ENCODE data around the gene BTBD2.

GRCh38 chr19:1942078-1942933, 73.2 kb downstream of the BTBD2 start:
- TF ChIP-seq POLR2A (IDR thresholded peaks at IDR 0.05) (no peak), POLR2AphosphoS5 (IDR thresholded peaks at IDR 0.05) (peak; percentile 47 to 61 (median 61))
- TF ChIP-seq, protein P1, sequence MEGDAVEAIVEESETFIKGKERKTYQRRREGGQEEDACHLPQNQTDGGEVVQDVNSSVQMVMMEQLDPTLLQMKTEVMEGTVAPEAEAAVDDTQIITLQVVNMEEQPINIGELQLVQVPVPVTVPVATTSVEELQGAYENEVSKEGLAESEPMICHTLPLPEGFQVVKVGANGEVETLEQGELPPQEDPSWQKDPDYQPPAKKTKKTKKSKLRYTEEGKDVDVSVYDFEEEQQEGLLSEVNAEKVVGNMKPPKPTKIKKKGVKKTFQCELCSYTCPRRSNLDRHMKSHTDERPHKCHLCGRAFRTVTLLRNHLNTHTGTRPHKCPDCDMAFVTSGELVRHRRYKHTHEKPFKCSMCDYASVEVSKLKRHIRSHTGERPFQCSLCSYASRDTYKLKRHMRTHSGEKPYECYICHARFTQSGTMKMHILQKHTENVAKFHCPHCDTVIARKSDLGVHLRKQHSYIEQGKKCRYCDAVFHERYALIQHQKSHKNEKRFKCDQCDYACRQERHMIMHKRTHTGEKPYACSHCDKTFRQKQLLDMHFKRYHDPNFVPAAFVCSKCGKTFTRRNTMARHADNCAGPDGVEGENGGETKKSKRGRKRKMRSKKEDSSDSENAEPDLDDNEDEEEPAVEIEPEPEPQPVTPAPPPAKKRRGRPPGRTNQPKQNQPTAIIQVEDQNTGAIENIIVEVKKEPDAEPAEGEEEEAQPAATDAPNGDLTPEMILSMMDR (IDR thresholded peaks at IDR 0.05) = no peak
